GM18502 (cell line): ENCODE measurements around the gene CABLES1.
"Not testable (repeated sequence)": the region's sequence is repeated elsewhere in the genome, so short reads cannot be mapped to it uniquely, and the experiment has no call there.

Experiments used
- ATAC-seq: cut with Tn5 transposase; IDR thresholded peaks from one replicate; pipeline ENCODE4 v1.9.1; 2021; ENCODE audit warnings: mild to moderate bottlenecking; ENCODE audit not compliant: unreplicated experiment, poor library complexity

CABLES1 gene

GRCh38 chr18:23141104-23141999 is 6.1 kb downstream of the CABLES1 start:
- ATAC-seq, result no peak

- no peak for ATAC-seq
Measured at GRCh38 chr18:23142251-23142929, 7.1 kb downstream of the CABLES1 start.

GRCh38 chr18:23143016-23143814 is 7.9 kb downstream of the CABLES1 start:
- ATAC-seq, result no peak

GRCh38 chr18:23143815-23144261 is 8.6 kb downstream of the CABLES1 start:
- no peak for ATAC-seq

- ATAC-seq, result no peak
Measured at GRCh38 chr18:23144640-23145039, 9.4 kb downstream of the CABLES1 start.

GRCh38 chr18:23145621-23146020 is 10.3 kb downstream of the CABLES1 start:
- ATAC-seq, result no peak

- ATAC-seq, result no peak
Measured at GRCh38 chr18:23146861-23147469, 11.7 kb downstream of the CABLES1 start.

GRCh38 chr18:23148382-23148781 is 13.1 kb downstream of the CABLES1 start:
- no peak for ATAC-seq

GRCh38 chr18:23149570-23149969 is 14.3 kb downstream of the CABLES1 start:
- ATAC-seq, result no peak

GRCh38 chr18:23151414-23152099 is 16.3 kb downstream of the CABLES1 start:
- ATAC-seq, result no peak

- no peak for ATAC-seq
Measured at GRCh38 chr18:23154030-23154429, 18.7 kb downstream of the CABLES1 start.

- no peak for ATAC-seq
Measured at GRCh38 chr18:23154823-23155500, 19.7 kb downstream of the CABLES1 start.

GRCh38 chr18:23155537-23155936 is 20.3 kb downstream of the CABLES1 start:
- ATAC-seq, result no peak

- ATAC-seq, result no peak
Measured at GRCh38 chr18:23156134-23156533, 20.8 kb downstream of the CABLES1 start.

- ATAC-seq, result no peak
Measured at GRCh38 chr18:23158058-23158457, 22.8 kb downstream of the CABLES1 start.

GRCh38 chr18:23158884-23159283 is 23.6 kb downstream of the CABLES1 start:
- not testable (repeated sequence) for ATAC-seq

GRCh38 chr18:23159344-23159743 is 24.1 kb downstream of the CABLES1 start:
- no peak for ATAC-seq

- ATAC-seq, result no peak
Measured at GRCh38 chr18:23162473-23162872, 27.2 kb downstream of the CABLES1 start.
